ENCODE data around the gene LSR. TPM values are rescaled to one million over a fixed set of nuclear protein-coding genes. Genes with fewer than 3 reads are reported as not detected.
"Not testable (repeated sequence)": the region's sequence is repeated elsewhere in the genome, so short reads cannot be mapped to it uniquely, and the experiment has no call there.

LSR gene
- total RNA-seq, 3 donors from 2014 or later = 123 to 302 (median 289) TPM

DNA sequence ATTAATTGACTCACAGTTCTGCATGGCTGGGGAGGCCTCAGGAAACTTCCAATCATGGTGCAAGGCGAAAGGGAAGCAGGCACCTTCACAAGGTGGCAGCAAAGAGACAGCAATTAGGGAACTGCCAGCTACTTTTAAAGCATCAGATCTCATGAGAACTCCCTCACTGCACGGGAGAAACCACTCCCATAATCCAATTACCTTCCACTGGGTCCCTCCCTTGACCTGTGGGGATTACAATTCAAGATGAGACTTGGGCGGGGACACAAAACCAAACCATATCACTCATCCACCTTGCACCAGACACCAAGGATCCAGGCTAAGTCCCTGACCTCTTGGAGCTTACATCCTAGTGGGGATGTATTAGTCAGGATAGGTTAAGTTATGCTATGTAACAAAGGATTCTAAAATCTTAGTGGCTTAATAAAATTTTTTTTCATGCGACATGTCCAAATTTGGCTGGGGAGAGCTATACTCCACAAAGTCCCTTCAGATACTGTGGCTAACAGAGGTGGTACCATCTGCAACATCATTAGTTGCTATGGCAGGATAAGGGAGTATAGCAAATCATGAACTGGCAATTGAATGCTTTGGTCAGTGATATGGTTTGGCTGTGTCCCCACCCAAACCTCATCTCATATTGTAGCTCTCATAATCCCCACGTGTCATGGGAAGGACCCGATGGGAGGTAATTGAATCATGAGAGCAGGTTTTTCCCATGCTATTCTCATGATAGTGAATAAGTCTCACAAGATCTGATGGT lies 12.0 kb upstream of the LSR start:
- H3K36me3 ChIP-seq (ENCODE audit: low read depth) = no peaks in the 10 kb centered on the region
- TF ChIP-seq CTCF (IDR thresholded peaks at IDR 0.05) = no peak
- no peaks in the 10 kb centered on the region for H3K4me1 ChIP-seq (ENCODE audit: low read depth)
- peak; percentile 59 for ATAC-seq
- intact Hi-C loops (cut with DNase I, micrococcal nuclease) = no loop called here
- peak in 1 of 3 donors; percentile 51 for DNase-seq
- no peak overlapping the region for H3K4me3 ChIP-seq
- no peaks in the 10 kb centered on the region for H3K9me3 ChIP-seq

DNA sequence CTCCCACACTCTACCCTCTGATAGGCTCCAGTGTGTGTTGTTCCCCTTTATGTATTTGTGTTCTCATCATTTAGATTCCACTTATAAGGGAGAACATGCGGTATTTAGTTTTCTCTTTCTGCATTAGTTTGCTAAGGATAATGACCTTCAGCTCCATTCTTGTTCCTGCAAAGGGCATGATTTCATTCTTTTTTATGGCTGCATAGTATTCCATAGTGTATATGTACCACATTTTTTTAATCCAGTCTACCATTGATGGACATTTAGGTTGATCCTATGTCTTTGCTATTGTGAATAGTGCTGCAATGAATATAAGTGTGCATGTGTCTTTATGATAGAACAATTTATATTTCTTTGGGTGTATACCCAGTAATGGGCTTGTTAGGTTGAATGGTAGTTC lies 9.2 kb upstream of the LSR start:
- DNase-seq; H3K36me3 ChIP-seq (ENCODE audit: low read depth); H3K4me1 ChIP-seq (ENCODE audit: low read depth); intact Hi-C loops (cut with DNase I, micrococcal nuclease); ATAC-seq; H3K9me3 ChIP-seq; H3K4me3 ChIP-seq: not testable (repeated sequence)

DNA sequence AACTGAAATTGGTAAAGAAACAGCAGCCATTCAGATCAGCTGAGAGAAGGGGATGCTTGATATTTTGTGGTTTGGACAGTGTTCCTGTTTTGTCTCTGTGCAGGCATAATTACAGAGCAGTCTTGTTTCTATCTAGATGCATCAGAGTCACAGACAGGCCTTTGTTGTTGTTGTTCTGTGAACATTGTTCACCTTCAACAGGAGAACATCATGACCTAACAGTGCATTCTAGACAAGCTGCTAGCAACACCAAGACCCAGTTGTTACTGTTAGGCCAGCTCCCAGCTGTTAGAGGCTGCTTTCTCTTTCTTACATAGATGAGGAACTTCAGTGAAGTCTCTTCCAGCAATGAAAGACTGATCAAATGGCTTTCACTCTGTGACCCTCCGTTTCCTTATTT lies 8.5 kb upstream of the LSR start:
- H3K4me3 ChIP-seq = no peak overlapping the region
- ATAC-seq = peak; percentile 84
- DNase-seq = no peak
- no peaks in the 10 kb centered on the region for H3K36me3 ChIP-seq (ENCODE audit: low read depth)
- no peaks in the 10 kb centered on the region for H3K9me3 ChIP-seq
- intact Hi-C loops (cut with DNase I, micrococcal nuclease) = no loop called here
- H3K4me1 ChIP-seq (ENCODE audit: low read depth) = no peaks in the 10 kb centered on the region
- no peak for TF ChIP-seq CTCF (IDR thresholded peaks at IDR 0.05)

DNA sequence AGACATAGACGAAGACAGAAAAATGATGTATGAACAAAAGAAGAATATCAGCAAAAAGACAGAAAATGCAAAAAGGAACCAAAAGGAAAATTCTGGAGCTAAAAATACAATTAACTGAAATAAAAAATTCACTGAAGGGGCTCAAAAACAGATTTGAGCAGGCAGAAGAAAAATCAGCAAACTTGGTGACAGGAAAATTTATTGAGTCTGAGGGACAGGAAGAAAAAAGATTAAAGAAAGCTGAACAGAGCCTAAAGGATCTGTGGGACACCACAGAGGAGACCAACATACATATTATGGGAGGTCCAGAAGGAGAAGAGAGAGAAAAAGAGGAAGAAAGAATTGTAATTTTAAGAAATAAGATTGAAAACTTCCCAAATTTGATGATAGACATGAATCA lies 7.4 kb upstream of the LSR start:
- DNase-seq (no peak), ATAC-seq (no peak)
- H3K36me3 ChIP-seq (ENCODE audit: low read depth) = no peaks in the 10 kb centered on the region
- H3K4me1 ChIP-seq (ENCODE audit: low read depth) = no peaks in the 10 kb centered on the region
- H3K4me3 ChIP-seq = no peak overlapping the region
- intact Hi-C loops (cut with DNase I, micrococcal nuclease) = no loop called here
- H3K9me3 ChIP-seq = no peaks in the 10 kb centered on the region
- TF ChIP-seq CTCF (IDR thresholded peaks at IDR 0.05) = no peak

- Histone ChIP-seq H3K9me3 (no peaks in the 10 kb centered on the region), H3K36me3 (ENCODE audit: low read depth) (no peaks in the 10 kb centered on the region), H3K4me1 (ENCODE audit: low read depth) (peaks cover 20% of the 10 kb centered on the region), H3K4me3 (no peak overlapping the region)
- intact Hi-C loops (cut with DNase I, micrococcal nuclease) = loop anchor here in 1 of 2 donors (5.0 kb wide), 1 partner anchor 401 kb away; the partner anchor contains the start of gene COX6B1
- TF ChIP-seq CTCF (IDR thresholded peaks at IDR 0.05) = no peak
- ATAC-seq (no peak), DNase-seq (no peak)
Measured at GRCh38 chr19:35246466-35247092, 2.2 kb upstream of the LSR start.
